ENCODE measurements around the gene LRRC58. TPM values are rescaled to one million over a fixed set of nuclear protein-coding genes. Genes with fewer than 3 reads are reported as not detected.

Gene LRRC58
- total and polyA plus RNA-seq, 2 of the 13 experiments (the other 11 are each of a cell fraction or from before 2014, with no cell fraction given) = 9.7 to 17.3 TPM

GRCh38 chr3:120274739-120275167 is 74.4 kb downstream of the LRRC58 start (continued):
- TF ChIP-seq ZBTB8A (CRISPR knock-in tag; IDR thresholded peaks at IDR 0.05; ENCODE audit: borderline replicate concordance, low read depth) = no peak
- no peak for TF ChIP-seq PRPF4 (IDR thresholded peaks at IDR 0.05; ENCODE audit: low read depth, low read length, poor library complexity, severe bottlenecking)
- no peak; the same call in 1 of the 2 replicates for TF ChIP-seq ZNF317 (CRISPR knock-in tag; IDR thresholded peaks at IDR 0.05)
- no peak for TF ChIP-seq NBN (conservative IDR thresholded peaks at IDR 0.05)
- TF ChIP-seq ZNF792 (CRISPR knock-in tag; IDR thresholded peaks at IDR 0.05) = no peak
- TF ChIP-seq ZBTB10 (CRISPR knock-in tag; IDR thresholded peaks at IDR 0.05; ENCODE audit: borderline replicate concordance) = no peak
- no peak for TF ChIP-seq ZSCAN31 (CRISPR knock-in tag; IDR thresholded peaks at IDR 0.05; ENCODE audit: low read depth)
- no peak for TF ChIP-seq PAX8 (CRISPR knock-in tag; IDR thresholded peaks at IDR 0.05; ENCODE audit: borderline replicate concordance)
- TF ChIP-seq SOX13 (IDR thresholded peaks at IDR 0.05) = peak; percentile 92
- peak in 1 of 2 experiments; percentile 99; a peak in 2 of 4 replicates for TF ChIP-seq SOX13 (CRISPR knock-in tag; conservative IDR thresholded peaks at IDR 0.05 in 1 of 2, IDR thresholded peaks at IDR 0.05 in 1 of 2)
- no peak for TF ChIP-seq U2AF1 (optimal IDR thresholded peaks at IDR 0.05; ENCODE audit: low read depth, low read length)
- TF ChIP-seq ZGPAT (CRISPR knock-in tag; IDR thresholded peaks at IDR 0.05) = peak; percentile 93
- no peak for TF ChIP-seq ZNF251 (CRISPR knock-in tag; IDR thresholded peaks at IDR 0.05)
- TF ChIP-seq POLR2AphosphoS2 (IDR thresholded peaks at IDR 0.05; ENCODE audit: low read depth, low read length) = no peak
- peak; percentile 88 for TF ChIP-seq THRA (CRISPR knock-in tag; IDR thresholded peaks at IDR 0.05; ENCODE audit: borderline replicate concordance)
- no peak for TF ChIP-seq ZNF20 (CRISPR knock-in tag; IDR thresholded peaks at IDR 0.05)
- no peak for TF ChIP-seq ZUFSP (CRISPR knock-in tag; IDR thresholded peaks at IDR 0.05; ENCODE audit: borderline replicate concordance)
- peak; percentile 63; the same call in 1 of the 2 replicates for TF ChIP-seq CBX5 (CRISPR knock-in tag; IDR thresholded peaks at IDR 0.05; ENCODE audit: borderline replicate concordance)
- TF ChIP-seq IKZF5 (CRISPR knock-in tag; IDR thresholded peaks at IDR 0.05) = peak; percentile 72; the same call in 1 of the 2 replicates
- no peak for TF ChIP-seq ZNF75D (CRISPR knock-in tag; IDR thresholded peaks at IDR 0.05; ENCODE audit: borderline replicate concordance)
- TF ChIP-seq MTF2 (CRISPR knock-in tag; IDR thresholded peaks at IDR 0.05; ENCODE audit: borderline replicate concordance) = no peak

Measured in HepG2 (cell line).